Measurements from ENCODE around the gene EPN2.

The EPN2 gene

GRCh38 chr17:19247473-19247872 is 10.3 kb downstream of the EPN2 start:
- no peaks in the 10 kb centered on the region for H3K36me3 ChIP-seq (ENCODE audit: insufficient read depth)
- H2AFZ ChIP-seq (ENCODE audit: low read depth), result no peak overlapping the region
- no peak overlapping the region for H3K9ac ChIP-seq
- H4K20me1 ChIP-seq (ENCODE audit: insufficient read depth), result no peaks in the 10 kb centered on the region
- H3K4me1 ChIP-seq (ENCODE audit: low read depth, poor library complexity, severe bottlenecking), result peaks cover 5% of the 10 kb centered on the region
- no peak for TF ChIP-seq CTCF (conservative IDR thresholded peaks at IDR 0.05; ENCODE audit: low read depth, low read length)
- H3K4me3 ChIP-seq (IDR thresholded peaks at IDR 0.05; ENCODE audit: insufficient read depth, low read depth, low read length), result no peak overlapping the region
- H3K4me2 ChIP-seq, result no peak overlapping the region
- no peak overlapping the region for H3K27ac ChIP-seq
- H3K79me2 ChIP-seq (ENCODE audit: insufficient read depth, low read depth), result no peaks in the 10 kb centered on the region
- H3K27me3 ChIP-seq (ENCODE audit: insufficient read depth, low read depth), result no peaks in the 10 kb centered on the region

GRCh38 chr17:19248151-19248927 is 11.2 kb downstream of the EPN2 start:
- TF ChIP-seq CTCF (conservative IDR thresholded peaks at IDR 0.05; ENCODE audit: low read depth, low read length), result no peak
- no peaks in the 10 kb centered on the region for H3K36me3 ChIP-seq (ENCODE audit: insufficient read depth)
- no peaks in the 10 kb centered on the region for H3K27me3 ChIP-seq (ENCODE audit: insufficient read depth, low read depth)
- H4K20me1 ChIP-seq (ENCODE audit: insufficient read depth), result no peaks in the 10 kb centered on the region
- no peak overlapping the region for H3K9ac ChIP-seq
- H3K4me3 ChIP-seq (IDR thresholded peaks at IDR 0.05; ENCODE audit: insufficient read depth, low read depth, low read length), result no peak overlapping the region
- no peak overlapping the region for H2AFZ ChIP-seq (ENCODE audit: low read depth)
- H3K4me2 ChIP-seq, result no peak overlapping the region
- H3K4me1 ChIP-seq (ENCODE audit: low read depth, poor library complexity, severe bottlenecking), result peaks cover 5% of the 10 kb centered on the region
- H3K79me2 ChIP-seq (ENCODE audit: insufficient read depth, low read depth), result no peaks in the 10 kb centered on the region
- H3K27ac ChIP-seq, result no peak overlapping the region

- Histone ChIP-seq H4K20me1 (ENCODE audit: insufficient read depth) (no peaks in the 10 kb centered on the region), H3K4me2 (no peak overlapping the region), H3K79me2 (ENCODE audit: insufficient read depth, low read depth) (no peaks in the 10 kb centered on the region), H3K36me3 (ENCODE audit: insufficient read depth) (no peaks in the 10 kb centered on the region), H3K27me3 (ENCODE audit: insufficient read depth, low read depth) (no peaks in the 10 kb centered on the region), H3K4me1 (ENCODE audit: low read depth, poor library complexity, severe bottlenecking) (peaks cover 5% of the 10 kb centered on the region), H3K9ac (no peak overlapping the region), H3K27ac (no peak overlapping the region), H3K4me3 (IDR thresholded peaks at IDR 0.05; ENCODE audit: insufficient read depth, low read depth, low read length) (no peak overlapping the region), H2AFZ (ENCODE audit: low read depth) (no peak overlapping the region)
- TF ChIP-seq CTCF (conservative IDR thresholded peaks at IDR 0.05; ENCODE audit: low read depth, low read length), result no peak
These were observed 11.9 kb downstream of the EPN2 start for GRCh38 chr17:19248928-19249574.

- Histone ChIP-seq H3K27me3 (ENCODE audit: insufficient read depth, low read depth) (no peaks in the 10 kb centered on the region), H3K79me2 (ENCODE audit: insufficient read depth, low read depth) (no peaks in the 10 kb centered on the region), H3K4me3 (IDR thresholded peaks at IDR 0.05; ENCODE audit: insufficient read depth, low read depth, low read length) (no peak overlapping the region), H3K27ac (no peak overlapping the region), H3K9ac (no peak overlapping the region), H3K4me2 (no peak overlapping the region), H2AFZ (ENCODE audit: low read depth) (no peak overlapping the region), H4K20me1 (ENCODE audit: insufficient read depth) (no peaks in the 10 kb centered on the region), H3K4me1 (ENCODE audit: low read depth, poor library complexity, severe bottlenecking) (peaks cover 4% of the 10 kb centered on the region), H3K36me3 (ENCODE audit: insufficient read depth) (no peaks in the 10 kb centered on the region)
- TF ChIP-seq CTCF (conservative IDR thresholded peaks at IDR 0.05; ENCODE audit: low read depth, low read length), result no peak
These were observed 12.5 kb downstream of the EPN2 start for GRCh38 chr17:19249681-19250080.

All from KMS-11 (cell line).